ENCODE data around the gene UTS2R.
"Not testable (repeated sequence)": the region's sequence is repeated elsewhere in the genome, so short reads cannot be mapped to it uniquely, and the experiment has no call there.

Gene UTS2R

DNA sequence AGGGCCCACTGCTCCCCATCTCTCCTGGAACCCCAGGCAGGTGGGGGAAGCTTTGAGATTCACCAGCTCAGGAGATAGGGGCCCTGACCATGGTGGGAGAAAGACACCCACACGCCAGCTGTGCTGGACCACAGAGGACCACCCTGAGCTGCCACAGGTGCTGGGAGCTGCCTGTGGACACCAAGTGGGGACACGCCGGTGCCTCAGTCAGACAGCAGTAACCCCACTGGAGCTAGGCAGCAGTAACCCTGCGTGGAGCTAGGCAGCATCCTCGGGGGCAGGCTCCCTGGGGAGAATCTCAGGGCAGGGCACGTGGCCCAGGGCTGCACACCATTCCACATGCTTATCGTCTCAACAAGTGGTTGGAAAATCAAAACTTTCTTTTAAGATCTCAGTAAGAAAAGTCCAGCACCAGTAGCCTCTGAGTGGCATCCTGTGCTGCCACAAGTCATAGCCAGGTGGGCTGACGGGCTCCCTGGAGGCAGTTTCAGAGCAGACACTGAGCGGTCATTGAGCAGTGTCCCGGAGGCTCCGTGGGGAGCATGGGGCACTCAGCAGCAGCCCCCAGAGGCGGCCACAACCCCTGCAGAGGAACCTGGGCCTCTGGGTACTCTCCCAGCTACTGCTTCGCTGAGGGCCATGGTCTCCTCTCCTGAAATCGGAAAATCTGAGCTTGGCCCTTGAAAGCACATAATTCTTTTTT, 38.6 kb downstream of the UTS2R start:
- DNase-seq: no peak

DNA sequence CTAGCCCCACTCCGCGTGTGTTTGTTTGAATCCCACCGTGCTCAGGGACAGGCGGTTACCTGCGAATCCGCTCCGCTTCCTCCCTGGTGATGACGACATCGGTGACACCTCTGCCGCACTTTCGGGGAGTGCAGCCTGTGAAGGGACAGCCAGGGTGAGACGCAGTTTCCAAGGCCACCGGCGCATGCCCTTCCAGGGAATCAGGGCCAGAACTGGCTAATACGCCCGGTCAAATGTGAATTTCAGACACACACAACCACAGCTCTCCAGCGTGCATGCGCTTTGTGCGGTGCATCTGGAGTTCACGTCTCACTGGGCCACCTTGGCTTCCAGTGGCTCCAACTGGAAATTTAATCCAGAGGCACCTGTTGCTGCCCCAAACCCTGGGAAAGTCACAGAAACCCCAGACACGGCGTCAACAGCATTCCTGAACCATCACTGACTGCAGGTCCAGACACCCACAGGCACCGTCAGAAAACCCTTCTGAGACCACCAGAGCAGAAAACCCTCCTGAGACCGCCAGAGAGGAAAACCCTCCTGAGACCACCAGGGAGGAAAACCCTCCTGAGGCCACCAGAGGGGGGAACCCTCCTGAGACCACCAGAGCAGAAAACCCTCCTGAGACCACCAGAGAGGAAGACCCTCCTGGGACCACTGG, 40.0 kb downstream of the UTS2R start:
- no peak for DNase-seq

DNA sequence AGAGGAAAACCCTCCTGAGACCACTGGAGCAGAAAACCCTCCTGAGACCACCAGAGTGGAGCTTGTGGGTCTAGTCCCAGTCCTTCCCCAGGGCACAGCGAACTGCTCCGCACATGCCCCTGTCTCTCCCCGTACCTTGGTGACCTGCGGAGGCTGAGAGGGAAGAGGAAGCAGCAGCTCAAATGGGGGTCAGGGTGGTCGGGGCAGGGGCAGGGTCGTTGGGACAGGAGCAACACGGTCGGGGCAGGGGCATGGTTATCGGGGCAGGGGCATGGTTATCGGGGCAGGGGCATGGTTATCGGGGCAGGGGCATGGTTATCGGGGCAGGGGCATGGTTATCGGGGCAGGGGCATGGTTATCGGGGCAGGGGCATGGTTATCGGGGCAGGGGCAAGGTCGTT, 40.5 kb downstream of the UTS2R start:
- not testable (repeated sequence) for DNase-seq

DNA sequence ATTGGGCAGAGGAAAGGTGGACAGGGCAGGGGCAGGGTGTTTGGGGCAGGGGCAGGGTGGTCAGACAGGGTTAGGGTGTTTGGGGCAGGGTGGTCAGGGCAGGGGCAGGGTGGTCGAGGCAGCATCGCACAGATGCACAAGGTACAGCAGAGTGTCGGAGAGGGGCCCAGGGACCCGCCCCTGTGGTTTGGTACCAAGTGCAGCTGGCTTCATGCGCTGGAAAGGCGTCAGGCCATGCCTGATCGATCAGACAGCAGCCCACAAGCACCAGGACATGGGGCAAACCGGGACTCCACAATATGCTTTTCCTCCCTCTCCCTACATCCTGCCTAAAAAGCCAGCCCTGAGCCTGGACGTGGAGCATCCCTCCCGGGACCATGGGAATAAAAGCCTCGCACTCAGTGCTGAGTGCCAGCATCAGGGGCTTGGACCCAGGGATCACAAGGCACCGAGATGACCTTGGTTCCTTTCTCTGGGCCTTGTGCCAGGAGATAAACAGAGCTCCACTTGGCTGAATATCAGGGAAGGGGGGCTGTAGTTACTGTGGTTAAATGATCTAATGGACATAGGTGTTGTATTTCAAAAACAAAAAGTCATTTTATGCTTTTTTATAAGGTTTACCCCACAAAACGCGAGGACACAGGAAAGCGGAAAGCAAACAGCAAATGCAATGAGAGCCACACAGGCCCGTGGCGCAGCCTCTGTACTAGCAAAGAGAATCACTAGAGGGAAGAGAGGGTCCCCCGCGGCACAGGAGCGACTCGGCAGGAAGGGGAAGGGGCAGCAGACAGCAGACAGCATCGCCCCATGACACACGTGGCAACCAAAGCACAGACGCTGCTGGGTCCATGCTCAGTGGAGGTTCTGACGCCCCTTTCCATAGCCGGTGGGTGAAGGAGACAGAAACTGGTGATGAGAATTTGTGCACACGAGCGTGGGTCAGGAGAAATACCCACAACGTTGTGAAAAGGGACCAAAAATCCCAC, 41.3 kb downstream of the UTS2R start:
- peak; percentile 49 for DNase-seq

DNA sequence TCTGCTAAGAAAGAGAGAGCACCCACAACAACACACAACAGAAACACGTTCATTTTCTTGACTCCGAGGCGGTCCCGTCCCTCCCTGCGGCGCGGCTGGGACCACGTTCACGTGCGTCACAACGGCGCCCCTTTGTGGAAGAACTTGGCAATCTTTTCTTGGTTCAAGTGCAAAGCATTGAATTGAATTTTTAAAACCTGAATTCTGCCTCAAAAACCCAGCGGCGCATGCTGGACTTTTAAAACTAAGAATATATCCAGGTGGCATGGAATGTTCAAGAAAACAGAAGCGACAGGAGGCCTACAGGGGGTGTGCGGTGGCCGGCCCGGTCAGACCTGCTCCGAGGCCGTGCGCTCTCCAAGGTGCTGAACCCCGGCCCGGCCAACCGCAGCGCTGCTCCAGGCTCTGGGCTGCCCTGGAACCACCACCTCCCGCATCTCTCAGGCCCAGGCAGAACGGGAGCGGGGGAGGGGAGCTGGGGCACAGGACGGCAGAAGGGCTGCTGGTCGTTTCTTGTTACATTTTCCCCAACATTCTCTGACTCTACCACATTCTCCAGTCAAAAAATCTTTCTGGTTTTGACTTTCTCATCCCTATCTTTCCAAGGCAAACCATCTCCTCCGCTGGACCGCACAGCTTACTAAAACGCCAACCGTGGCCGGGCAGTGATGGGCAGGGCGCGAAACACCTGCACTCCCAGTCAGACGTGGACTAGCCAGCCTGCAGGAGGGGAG, 43.1 kb downstream of the UTS2R start:
- no peak for DNase-seq

DNA sequence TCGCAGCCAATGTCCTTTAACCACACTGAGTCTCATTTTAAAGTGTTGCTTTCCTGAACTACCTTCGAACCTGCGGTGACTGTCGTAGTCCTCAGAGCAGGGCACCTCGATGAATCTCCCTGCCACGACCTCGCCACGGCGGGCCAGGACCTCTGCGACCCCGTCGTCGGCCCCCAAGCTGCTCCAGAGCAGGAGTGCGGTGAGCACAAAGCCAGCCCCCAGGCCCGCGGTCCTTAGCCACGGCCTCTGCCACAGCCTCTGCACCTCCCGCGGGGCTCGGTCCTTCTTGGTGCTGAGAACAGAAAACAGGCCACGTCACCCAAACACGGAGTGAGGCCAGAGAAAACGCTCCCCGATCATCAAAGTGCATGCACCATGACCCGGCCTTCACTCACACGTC, 43.8 kb downstream of the UTS2R start:
- no peak for DNase-seq

DNA sequence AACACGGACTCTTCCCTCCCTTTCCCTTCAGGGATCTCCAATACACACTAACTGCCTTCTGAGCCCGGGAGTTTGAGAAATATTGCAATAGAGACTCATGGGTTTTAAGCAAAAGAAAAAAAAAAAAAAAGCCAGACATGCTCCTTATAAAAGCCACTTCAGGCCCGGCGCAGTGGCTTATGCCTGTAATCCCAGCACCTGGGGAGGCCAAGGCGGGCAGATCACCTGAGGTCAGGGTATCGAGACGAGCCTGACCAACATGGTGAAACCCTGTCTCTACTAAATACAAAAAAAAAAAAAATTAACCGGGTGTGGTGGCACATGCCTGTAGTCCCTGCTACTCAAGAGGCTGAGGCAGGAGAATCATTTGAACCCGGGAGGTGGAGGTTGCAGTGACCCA, 44.2 kb downstream of the UTS2R start:
- no peak for DNase-seq

DNA sequence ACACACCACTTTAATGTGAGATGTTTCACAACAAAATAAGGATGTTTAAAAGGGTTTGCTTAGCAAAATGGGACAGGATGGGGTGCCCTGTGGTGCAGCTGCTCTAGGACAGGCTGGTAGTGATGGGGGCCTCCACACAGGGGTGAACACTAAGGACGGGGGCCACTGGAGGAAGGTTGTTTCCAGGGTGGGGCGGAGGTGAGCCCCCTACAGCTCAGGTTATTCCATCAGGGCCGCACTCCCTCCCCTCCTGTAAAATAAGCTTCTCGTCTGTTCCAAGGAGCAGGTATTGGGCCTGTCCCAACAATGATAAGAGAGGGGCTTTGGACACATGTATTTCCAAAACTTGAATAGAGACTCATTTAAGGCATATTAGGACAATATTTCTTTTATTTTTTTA, 44.7 kb downstream of the UTS2R start:
- no peak for DNase-seq

DNA sequence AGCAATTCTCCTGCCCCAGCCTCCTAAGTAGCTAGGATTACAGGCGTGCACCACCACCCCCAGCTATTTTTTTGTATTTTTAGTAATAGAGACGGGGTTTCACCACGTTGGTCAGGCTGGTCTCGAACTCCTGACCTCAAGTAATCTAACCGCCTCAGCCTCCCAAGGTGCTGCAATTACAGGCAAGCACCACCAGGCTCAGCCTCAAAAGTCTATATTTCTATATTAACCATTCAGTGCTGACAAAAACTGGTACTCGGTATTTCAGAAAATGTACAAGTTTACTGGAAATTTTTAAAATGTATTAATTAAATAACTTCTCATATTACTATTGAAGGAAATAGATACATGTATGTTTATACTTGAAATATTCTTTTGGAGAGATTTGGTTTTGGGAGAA, 45.2 kb downstream of the UTS2R start:
- no peak for DNase-seq

DNA sequence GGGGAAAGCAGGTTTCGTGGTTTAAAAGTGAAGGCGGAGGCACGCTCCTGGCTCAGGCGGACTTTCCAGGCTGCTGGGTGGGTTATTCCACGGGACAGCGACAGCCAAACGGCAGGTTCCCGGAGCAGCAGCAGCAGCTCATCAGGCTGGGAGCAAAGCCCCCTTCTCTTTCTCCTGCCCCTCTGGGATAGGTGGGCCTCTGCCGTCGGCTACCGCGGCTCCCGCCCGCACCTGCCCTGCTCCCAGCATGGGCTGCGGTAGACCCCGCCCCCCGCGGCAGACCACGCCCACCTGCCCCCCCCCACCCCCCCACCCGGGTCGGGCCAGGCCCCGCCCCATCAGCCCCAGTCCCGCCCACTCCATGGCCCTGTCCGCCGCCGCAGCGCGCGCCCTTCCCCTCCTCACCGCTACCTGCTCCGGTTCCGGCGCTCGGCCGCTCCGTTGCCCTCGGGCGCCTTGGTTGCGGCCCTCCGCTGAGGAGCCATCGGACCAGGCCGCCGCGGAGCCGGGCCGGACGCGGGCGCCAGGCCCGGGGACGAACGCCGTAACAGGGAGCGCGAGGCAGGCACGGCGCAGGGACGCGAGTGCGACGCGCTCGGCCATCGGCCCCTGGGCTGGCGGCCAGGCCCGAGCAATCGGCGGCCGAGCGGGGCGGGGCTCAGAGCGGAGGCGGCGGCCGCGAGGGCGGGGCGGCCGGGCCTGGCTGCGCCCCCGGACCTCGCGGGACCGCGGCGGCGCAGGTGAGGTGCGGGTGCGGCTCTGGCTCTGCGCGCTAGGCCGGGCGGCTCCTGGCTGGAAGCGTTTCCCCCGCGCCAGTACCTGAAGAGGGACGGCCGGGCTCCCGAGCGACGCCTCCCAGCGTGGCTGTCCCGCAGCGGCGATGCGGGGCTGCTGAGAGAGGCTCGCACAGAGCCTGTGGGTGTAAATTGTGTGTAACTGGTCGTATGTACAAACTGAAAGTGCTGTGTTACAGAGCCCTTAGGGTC, 46.7 kb downstream of the UTS2R start, which contains the start of the genes HEXD and OGFOD3:
TSS of gene HEXD (plus strand) at position 347 of the 986 bp plus-strand sequence. CDS start 1,453 bp downstream, outside the sequence.
TSS of gene OGFOD3 (minus strand) at position 586 of the 986 bp plus-strand sequence. CDS start at position 485, 101 bp downstream.
- DNase-seq: peak; percentile 82

DNA sequence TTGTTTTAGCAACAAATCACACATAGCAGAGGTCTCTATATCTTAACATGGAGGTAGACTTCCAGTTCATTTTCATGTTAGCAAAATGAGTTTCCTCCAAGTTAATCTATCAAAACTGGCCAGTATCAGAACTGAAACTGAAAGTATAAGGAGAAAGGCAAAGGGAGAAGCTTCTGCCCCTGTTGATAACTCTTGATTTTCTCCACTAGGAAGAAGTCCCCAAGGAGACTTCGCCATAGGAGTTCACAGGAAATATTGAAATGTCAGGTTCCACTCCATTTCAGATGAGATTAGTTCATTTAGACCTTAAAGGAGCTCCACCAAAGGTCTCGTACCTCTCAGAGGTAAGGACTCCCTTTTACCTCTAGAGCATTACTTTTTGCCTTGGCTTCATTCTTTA, 48.0 kb downstream of the UTS2R start:
- no peak for DNase-seq

DNA sequence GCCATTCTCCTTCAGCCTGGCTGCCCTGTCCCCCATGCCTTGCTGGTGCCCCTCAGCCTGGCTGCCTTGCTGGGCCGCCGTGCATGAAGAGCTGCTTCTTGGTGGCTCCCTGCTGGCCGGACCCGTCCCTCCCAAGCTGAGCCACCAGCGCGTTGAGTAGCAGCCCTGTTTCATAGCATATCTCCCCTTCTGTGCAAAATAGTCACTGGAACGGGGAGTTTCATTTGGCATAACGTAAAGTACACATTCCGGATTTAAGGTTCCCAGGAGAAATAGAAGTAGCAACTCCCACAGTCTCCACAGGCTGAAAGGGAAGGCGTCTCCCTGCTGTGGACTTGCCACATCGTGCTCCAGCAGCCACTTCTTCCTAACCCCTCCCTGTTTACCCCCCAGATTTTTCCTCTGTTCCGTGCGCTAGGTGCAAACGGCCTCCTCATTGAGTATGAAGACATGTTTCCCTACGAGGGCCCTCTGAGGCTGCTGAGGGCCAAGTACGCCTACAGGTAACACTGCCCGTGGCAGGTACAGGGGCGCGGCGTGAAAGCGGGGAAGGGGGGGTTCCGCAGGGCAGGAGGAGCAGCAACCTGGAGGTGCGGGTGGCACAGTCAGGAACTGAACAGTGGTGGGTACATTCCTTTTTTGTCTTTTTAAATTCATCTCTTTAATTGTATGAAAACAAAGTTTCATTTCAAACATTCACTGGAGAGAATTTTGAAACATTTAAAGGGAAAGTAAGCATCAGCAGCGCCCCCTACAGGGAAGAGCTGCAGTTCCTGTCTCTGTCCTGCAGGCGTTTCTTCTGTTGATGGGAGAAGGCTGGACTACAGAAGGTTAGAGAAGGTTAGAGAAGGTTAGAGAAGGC, 52.7 kb downstream of the UTS2R start:
- no peak for DNase-seq

DNA sequence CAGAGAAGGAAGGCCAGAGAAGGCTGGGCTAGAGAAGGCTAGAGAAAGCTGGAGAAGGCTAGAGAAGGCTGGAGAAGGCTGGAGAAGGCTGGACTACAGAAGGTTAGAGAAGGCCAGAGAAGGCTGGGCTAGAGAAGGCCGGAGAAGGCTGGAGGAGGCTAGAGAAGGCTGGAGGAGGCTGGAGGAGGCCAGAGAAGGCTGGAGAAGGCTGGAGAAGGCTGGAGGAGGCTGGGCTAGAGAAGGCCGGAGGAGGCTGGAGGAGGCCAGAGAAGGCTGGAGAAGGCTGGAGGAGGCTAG, 53.2 kb downstream of the UTS2R start:
- no peak for DNase-seq
